ENCODE results near the gene TACR3. TPM values are rescaled to one million over a fixed set of nuclear protein-coding genes. Genes with fewer than 3 reads are reported as not detected.
"Not testable (repeated sequence)": the region's sequence is repeated elsewhere in the genome, so short reads cannot be mapped to it uniquely, and the experiment has no call there.

TACR3 gene
- polyA plus RNA-seq, 3 donors: not detected

GRCh38 chr4:103673983-103674382 is 45.8 kb downstream of the TACR3 start:
- no peak overlapping the region for H3K9ac ChIP-seq (ENCODE audit: insufficient read depth, low read length, poor library complexity, severe bottlenecking)
- no peak overlapping the region for H3K4me3 ChIP-seq (replicated peaks in 1 of 3; ENCODE audit: low read depth in 2 of 3, low read length in 3 of 3)
- no peaks in the 10 kb centered on the region for H4K20me1 ChIP-seq (ENCODE audit: insufficient read depth, low read length)
- no peak overlapping the region for H2AFZ ChIP-seq (ENCODE audit: insufficient read depth, low read depth, low read length, poor library complexity, severe bottlenecking)
- H3K79me2 ChIP-seq (ENCODE audit: insufficient read depth, low read length): no peaks in the 10 kb centered on the region
- intact Hi-C loops (cut with micrococcal nuclease): no loop called here
- Mint-ChIP-seq H3K4me3 (no peak overlapping the region), H3K36me3 (no peaks in the 10 kb centered on the region), H3K9me3 (peaks cover 0 to 11% (median 5%) of the 10 kb centered on the region in 7 donors), H3K27me3 (ENCODE audit: low read depth in 3 of 3) (no peaks in the 10 kb centered on the region), H3K4me1 (no peaks in the 10 kb centered on the region), H3K27ac (no peak overlapping the region)
- DNase-seq: no peak
- WGBS (ENCODE audit: insufficient coverage): 74% methylated on average over 2 of the region's 2 CpGs
- TF ChIP-seq CTCF (IDR thresholded peaks at IDR 0.05): no peak
- H3K9me3 ChIP-seq (replicated peaks in 1 of 2; ENCODE audit: control insufficient read depth in 1 of 2, insufficient read depth in 1 of 2, low read length in 2 of 2): peaks cover 3 to 11% of the 10 kb centered on the region in 2 donors
- H3K27me3 ChIP-seq (ENCODE audit: control insufficient read depth in 2 of 2, insufficient read depth in 2 of 2, low read length in 2 of 2): no peaks in the 10 kb centered on the region
- H3K4me1 ChIP-seq (ENCODE audit: control insufficient read depth in 1 of 2, insufficient read depth in 2 of 2, low read length in 2 of 2): no peaks in the 10 kb centered on the region
- H3K27ac ChIP-seq (ENCODE audit: low read depth in 1 of 2, low read length in 2 of 2): no peak overlapping the region
- no peaks in the 10 kb centered on the region for H3K36me3 ChIP-seq (replicated peaks in 1 of 2; ENCODE audit: control insufficient read depth in 1 of 2, insufficient read depth in 2 of 2, low read length in 2 of 2)
- H3K4me2 ChIP-seq (replicated peaks; ENCODE audit: extremely low read depth, low read length, poor library complexity, severe bottlenecking): no peak overlapping the region

DNA sequence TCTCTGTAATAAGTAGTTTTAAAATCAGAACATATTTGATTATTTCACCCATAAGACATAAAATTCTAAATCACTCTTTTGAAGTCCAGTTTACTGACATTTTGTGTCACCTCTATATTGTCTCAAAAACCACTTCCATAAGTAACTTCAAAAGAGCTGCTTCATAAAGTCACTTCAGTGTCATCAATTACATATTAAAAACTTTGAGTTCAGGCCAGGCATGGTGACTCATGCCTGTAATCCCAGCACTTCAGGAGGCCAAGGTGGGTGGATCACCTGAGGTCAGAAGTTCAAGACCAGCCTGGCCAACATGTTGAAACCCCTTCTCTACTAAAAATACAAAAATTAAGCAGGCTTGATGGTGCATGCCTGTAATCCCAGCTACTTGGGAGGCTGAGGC is 53.0 kb downstream of the TACR3 start:
- H3K27me3 ChIP-seq (ENCODE audit: control insufficient read depth in 2 of 2, insufficient read depth in 2 of 2, low read length in 2 of 2); H3K79me2 ChIP-seq (ENCODE audit: insufficient read depth, low read length); H3K36me3 Mint-ChIP-seq; DNase-seq; H2AFZ ChIP-seq (ENCODE audit: insufficient read depth, low read depth, low read length, poor library complexity, severe bottlenecking); H3K4me3 ChIP-seq (replicated peaks in 1 of 3; ENCODE audit: low read depth in 2 of 3, low read length in 3 of 3); H3K9me3 Mint-ChIP-seq; H3K27ac Mint-ChIP-seq; H3K9ac ChIP-seq (ENCODE audit: insufficient read depth, low read length, poor library complexity, severe bottlenecking); H3K27ac ChIP-seq (ENCODE audit: low read depth in 1 of 2, low read length in 2 of 2); H3K36me3 ChIP-seq (replicated peaks in 1 of 2; ENCODE audit: control insufficient read depth in 1 of 2, insufficient read depth in 2 of 2, low read length in 2 of 2); H3K27me3 Mint-ChIP-seq (ENCODE audit: low read depth in 3 of 3); H3K4me1 Mint-ChIP-seq; H3K4me2 ChIP-seq (replicated peaks; ENCODE audit: extremely low read depth, low read length, poor library complexity, severe bottlenecking); intact Hi-C loops (cut with micrococcal nuclease); H3K4me1 ChIP-seq (ENCODE audit: control insufficient read depth in 1 of 2, insufficient read depth in 2 of 2, low read length in 2 of 2); H4K20me1 ChIP-seq (ENCODE audit: insufficient read depth, low read length); H3K9me3 ChIP-seq (replicated peaks in 1 of 2; ENCODE audit: control insufficient read depth in 1 of 2, insufficient read depth in 1 of 2, low read length in 2 of 2); H3K4me3 Mint-ChIP-seq: not testable (repeated sequence)

Data from CD14-positive monocyte (primary cell).